ENCODE data around the gene OR52W1. TPM values are rescaled to one million over a fixed set of nuclear protein-coding genes. Genes with fewer than 3 reads are reported as not detected.

OR52W1 gene
- total RNA-seq, result not detected in 2 replicates

DNA sequence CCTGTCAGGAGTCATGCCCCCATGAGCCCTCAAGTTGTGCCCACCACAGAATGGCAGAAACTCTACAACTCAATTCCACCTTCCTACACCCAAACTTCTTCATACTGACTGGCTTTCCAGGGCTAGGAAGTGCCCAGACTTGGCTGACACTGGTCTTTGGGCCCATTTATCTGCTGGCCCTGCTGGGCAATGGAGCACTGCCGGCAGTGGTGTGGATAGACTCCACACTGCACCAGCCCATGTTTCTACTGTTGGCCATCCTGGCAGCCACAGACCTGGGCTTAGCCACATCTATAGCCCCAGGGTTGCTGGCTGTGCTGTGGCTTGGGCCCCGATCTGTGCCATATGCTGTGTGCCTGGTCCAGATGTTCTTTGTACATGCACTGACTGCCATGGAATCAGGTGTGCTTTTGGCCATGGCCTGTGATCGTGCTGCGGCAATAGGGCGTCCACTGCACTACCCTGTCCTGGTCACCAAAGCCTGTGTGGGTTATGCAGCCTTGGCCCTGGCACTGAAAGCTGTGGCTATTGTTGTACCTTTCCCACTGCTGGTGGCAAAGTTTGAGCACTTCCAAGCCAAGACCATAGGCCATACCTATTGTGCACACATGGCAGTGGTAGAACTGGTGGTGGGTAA lies at the start of gene OR52W1:
Gene OR52W1 (plus strand): TSS at position 51 of the 637 bp plus-strand sequence. CDS start 0 bp downstream, at position 51.
- no peak for DNase-seq (ENCODE audit: low read depth in 2 of 2)

- DNase-seq (ENCODE audit: low read depth in 2 of 2), result no peak
These were observed 47.9 kb upstream of the OR52W1 start for GRCh38 chr11:6151117-6151516.

- DNase-seq (ENCODE audit: low read depth in 2 of 2), result no peak
These were observed 46.9 kb upstream of the OR52W1 start for GRCh38 chr11:6152126-6152525.

GRCh38 chr11:6156628-6157359 lies 42.2 kb upstream of the OR52W1 start:
- no peak for DNase-seq (ENCODE audit: low read depth in 2 of 2)

DNA sequence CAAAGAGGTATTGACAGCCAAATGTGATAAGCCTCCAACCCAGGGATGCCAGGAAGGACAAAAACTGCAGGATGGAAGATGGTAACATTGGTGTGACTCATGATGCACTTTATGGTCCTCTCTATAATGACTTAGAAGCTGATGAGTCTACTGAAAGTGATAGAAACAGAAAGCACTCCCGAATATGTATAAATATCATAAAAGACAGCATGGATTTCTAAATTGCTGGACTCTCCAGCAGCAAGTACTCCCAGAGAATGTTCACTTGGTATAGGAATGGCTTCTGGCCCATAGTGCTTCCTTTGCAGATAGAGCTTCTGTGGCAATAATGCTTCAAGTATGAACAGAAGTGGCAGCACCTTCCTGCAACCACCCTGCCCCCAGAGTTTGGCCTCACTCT lies 28.8 kb upstream of the OR52W1 start, which contains the start of gene OR52B2:
Gene OR52B2 (minus strand): TSS at position 101 of the 400 bp plus-strand sequence. CDS start 0 bp downstream, at position 101.
- DNase-seq (ENCODE audit: low read depth in 2 of 2), result no peak

- DNase-seq (ENCODE audit: low read depth in 2 of 2), result no peak
These were observed 23.6 kb upstream of the OR52W1 start for GRCh38 chr11:6175440-6175839.

- DNase-seq (ENCODE audit: low read depth in 2 of 2), result no peak
These were observed 7.3 kb upstream of the OR52W1 start for GRCh38 chr11:6191742-6192141.

- DNase-seq (ENCODE audit: low read depth in 2 of 2), result no peak
These were observed 4.9 kb upstream of the OR52W1 start for GRCh38 chr11:6194065-6194581.

DNA sequence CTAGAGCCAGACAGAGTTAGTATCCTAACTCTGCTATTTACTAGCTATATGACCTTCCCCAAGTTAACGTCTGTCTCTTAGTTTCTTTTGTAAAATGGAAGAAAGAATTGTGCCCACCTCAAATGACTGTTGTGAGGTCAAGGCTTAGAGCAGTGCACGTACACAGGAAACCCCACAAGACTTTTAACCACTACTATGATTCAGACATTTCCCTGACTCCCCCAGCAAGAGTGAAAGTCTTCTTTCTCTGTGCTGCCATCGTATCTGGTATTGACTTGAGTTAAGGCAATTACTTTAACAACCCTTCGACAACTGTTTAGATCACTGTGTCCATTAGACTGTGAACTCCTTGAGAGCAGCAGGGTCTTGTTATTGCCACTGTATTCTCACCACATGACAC lies 2.6 kb upstream of the OR52W1 start:
- DNase-seq (ENCODE audit: low read depth in 2 of 2), result no peak

DNA sequence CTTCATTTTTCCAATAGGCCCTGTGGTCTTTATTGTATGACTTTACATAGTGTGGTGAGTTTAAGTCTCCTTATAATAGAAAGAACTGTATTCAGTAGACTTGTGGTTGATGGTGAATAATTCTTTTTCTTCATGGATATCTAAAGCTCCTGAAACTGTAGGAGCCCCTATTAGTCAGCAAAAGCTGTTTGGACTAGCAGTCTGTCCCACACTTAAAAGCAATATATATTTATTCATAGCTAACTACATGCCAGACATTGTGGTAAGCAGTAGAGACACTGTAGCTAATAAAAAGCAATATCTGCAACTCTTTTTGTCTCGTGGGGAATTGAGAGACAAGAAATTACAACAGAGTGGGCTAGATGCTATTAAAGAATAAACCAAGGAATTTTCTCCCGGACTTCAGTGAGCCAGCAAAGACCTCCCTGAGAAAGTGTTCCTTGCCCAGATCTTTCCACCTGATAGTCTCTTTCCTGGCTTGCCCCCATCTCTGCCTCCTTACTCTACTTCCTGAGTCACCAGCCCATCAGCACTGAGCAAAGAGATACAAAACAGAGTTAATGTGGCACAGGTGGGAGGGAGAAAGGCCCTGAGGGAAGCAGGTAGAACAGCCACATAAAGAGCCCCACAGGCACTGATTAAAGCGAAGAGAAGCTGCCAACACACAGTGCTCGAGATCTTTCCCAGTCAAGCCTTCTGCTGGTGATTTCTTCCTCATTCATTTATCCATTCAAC lies 1.4 kb upstream of the OR52W1 start:
- DNase-seq (ENCODE audit: low read depth in 2 of 2), result no peak

DNA sequence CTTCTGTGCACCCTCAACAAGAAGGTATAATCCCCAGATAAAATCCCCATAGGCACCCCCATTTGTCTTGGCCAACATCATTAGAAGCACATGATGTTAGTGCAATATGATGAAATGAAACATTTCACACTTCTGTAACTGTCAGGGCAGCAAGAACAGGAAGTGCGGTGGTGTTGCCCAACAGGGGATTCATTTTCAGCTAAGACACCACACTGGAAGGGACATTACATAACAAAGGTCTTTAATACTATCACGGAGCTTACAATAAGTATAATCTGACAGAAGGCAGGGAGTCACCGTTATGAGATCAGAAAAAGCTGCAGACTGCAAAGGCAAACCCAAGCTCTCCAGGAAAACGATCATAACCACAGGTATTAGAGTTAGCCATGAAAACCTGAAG lies 2.0 kb downstream of the OR52W1 start:
- no peak for DNase-seq (ENCODE audit: low read depth in 2 of 2)

- DNase-seq (ENCODE audit: low read depth in 2 of 2), result no peak
These were observed 2.5 kb downstream of the OR52W1 start for GRCh38 chr11:6201481-6201880.

DNA sequence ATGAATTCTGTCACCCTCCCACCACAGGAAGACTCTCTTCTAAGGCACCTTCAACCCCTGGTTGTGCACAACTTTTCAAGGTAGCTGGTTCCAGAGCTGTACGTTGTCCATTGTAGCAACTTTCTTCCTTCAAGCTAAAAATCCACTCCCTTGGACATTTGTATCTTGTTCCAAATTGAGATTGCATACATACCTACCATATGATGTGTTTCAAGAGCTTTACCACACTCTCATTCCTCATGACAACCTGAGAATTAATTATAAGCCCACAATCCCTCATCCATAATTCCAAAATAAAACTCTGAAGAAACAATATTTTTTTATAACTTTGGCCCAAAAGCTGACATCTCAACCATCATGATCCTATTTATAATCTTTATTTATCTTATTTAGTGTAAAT lies 3.0 kb downstream of the OR52W1 start:
- no peak for DNase-seq (ENCODE audit: low read depth in 2 of 2)

DNA sequence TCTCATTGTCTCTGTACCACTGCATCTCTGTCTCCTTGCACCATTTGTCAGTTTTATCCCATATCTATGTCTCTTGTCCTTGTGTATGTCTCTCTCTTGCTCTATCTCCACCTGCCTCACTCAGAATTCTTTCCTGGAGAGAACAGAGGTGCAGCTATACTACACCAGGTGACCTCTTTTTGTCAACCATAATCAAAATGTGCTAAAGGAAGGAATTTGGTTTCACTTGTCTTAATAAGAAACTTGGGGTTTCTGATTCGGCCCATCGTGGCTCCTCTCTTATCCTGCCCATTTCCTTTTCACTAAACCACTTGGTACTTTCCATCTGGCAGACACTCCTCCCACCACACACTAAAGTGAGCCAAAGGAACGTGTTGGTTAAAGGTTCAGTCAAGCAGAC lies 4.3 kb downstream of the OR52W1 start:
- no peak for DNase-seq (ENCODE audit: low read depth in 2 of 2)

- no peak for DNase-seq (ENCODE audit: low read depth in 2 of 2)
These were observed 5.7 kb downstream of the OR52W1 start for GRCh38 chr11:6204706-6205105.

- DNase-seq (ENCODE audit: low read depth in 2 of 2), result no peak
These were observed 6.3 kb downstream of the OR52W1 start, which contains the start of gene C11orf42 for GRCh38 chr11:6205366-6205765. Gene C11orf42, plus strand, starts transcription at chr11:6205557. Its CDS starts 59 bp downstream, at chr11:6205616.

- DNase-seq (ENCODE audit: low read depth in 2 of 2), result no peak
These were observed 7.6 kb downstream of the OR52W1 start for GRCh38 chr11:6206456-6207180.

DNA sequence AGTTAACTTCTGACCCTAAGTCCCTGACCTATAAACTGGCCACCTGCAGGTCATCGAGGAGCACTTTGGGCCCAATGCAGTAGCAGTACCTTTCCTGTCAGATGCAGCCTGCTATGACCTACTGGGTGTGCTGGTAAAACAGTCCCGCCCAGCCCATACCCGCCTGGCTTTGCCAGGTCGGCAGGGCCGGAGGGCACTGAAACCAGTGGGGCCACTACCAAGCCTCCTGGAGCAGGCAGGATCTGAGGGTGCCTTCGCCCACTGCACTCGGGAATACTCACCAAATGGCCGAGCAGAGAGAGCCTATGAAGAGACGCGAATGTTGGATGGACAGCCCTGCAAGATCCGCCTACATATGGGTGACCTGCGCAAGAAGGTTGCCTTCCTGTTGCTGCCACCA lies 10.8 kb downstream of the OR52W1 start:
- no peak for DNase-seq (ENCODE audit: low read depth in 2 of 2)

DNA sequence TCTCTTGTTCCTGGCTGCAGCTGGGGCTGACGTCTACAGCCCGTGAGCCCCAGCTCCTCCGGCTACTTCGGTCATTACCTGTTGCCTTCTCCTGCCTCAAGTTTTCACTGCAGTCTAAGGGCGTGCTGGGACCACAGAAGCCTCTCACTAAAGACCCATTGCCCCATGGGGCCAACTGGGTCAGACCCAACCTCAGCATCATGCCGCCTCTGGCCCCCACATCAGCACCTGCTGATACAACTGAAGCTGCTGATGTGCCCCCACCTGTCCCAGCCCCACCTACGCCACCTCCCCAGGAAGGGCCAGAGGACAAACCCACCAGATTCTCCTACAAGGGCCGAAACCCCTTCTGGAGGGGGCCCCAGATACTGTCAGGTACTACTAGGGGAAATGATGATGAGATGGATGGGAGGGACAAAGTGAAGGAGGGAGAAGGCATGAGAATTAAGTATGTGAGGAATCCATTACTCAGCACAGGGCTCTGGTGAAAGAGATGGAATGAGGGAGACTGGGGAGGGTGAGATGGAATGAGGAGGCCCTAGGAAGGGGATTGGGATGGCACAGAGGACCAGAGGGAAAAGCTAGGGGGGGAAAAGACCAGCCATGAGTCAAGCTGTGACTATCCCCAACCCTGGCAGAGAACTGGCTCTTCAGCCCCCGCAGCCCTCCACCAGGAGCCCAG lies 11.4 kb downstream of the OR52W1 start:
- DNase-seq (ENCODE audit: low read depth in 2 of 2), result no peak

DNA sequence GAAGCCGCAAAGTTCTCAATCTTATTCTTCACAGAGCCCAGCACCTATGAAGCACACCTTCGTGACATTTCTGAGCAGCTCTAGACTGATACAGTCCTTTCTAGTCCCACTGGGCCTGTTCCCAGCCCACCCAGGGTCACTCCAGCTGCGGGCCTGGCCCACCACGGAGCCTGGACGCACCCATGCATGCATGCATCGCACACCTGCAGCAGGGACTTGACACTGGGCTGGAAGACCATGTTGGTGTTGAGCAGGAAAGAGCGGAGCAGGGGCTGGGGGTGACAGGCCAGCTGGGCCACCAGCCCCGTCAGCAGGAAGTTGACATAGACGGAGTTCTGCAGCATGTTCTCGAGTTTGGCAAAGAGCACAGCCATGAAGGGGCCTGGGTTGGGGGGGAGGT lies 15.5 kb downstream of the OR52W1 start:
- DNase-seq (ENCODE audit: low read depth in 2 of 2), result no peak

DNA sequence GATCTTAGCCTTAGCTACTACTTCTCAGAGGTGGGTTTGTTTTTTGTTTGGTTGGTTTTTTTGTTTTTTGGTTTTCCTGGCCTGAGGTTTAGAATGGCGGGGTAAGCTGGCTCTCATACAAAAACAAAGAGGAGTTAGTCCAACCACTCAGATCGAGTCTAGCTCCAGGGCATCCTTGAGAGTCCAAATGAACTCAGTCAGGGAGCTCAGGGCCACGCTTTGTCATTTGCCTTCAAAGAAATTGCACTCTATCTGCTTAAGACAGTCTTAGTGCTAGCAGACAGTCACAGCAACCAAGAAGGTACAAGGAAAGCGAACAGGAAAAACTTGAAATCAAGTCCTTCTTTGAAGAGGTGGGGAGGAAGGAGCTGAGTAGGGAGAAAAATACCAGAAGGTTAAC lies 17.5 kb downstream of the OR52W1 start:
- no peak for DNase-seq (ENCODE audit: low read depth in 2 of 2)
